Hematopoietic multipotent progenitor cell treated with erythropoietin and hydrocortisone succinate and interleukin-3 and kit ligand, for 6 days (in vitro differentiated cells): Measurements from ENCODE around the gene ABCC1.
"Not testable (repeated sequence)": the region's sequence is repeated elsewhere in the genome, so short reads cannot be mapped to it uniquely, and the experiment has no call there.

Experiments
- DNase-seq: peaks from one replicate; pipeline ENCODE4 v3.0.0-alpha.2; 2015

The ABCC1 gene

DNA sequence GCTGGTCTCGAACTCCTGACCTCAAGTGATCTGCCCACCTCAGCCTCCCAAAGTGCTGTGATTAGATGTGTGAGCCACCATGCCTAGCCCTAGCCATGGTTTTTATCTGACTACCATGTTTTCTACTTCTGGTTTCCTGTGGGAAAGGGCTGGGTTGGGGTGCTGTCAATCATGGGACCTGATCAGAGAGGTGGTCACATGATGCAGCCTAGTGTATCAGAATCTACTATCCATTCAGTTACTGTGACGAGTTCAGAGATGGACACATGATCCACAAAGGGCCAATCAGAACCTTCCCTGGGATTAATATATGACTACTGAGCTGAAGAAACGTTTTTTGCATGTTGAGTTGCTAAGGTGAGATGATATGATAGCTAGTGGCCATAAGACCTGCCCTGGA is 214.8 kb downstream of the ABCC1 start:
- peak; percentile 39 for DNase-seq

DNA sequence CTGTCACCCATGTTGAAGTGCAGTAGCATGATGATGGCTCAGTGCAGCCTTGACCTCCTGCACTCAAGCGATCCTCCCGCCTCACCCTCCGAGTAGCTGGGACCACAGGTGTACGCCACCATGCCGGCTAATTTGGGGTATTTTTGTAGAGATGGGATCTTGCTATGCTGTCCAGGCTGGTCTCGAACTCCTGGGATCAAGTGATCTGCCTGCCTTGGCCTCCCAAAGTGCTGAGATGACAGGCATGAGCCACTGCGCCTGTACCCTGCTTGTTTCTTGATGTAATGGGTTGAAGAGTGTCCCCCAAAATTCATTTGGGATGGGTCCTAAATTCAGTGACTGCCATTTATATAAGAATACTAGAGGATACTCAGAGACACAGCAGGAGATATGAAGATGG is 216.7 kb downstream of the ABCC1 start:
- no peak for DNase-seq

DNA sequence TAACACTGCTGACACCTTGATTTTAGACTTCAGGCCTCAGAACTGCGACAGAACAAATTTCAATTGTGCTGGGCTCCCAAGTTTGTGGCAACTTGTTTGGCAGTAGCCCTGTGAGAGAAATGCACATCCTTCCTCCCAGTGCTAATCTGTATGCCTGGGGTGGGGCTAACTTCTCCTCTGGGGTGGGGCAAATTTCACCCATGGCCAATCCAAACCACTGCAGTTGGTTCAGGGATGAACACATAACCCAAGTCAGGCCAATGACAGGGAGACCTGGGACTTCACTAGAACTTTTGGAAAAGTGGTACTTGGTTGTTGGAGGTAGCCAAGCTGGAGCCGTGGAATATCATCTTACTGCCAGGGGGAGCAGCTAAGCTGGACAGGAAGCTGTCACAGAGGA is 217.5 kb downstream of the ABCC1 start:
- peak; percentile 41 for DNase-seq

DNA sequence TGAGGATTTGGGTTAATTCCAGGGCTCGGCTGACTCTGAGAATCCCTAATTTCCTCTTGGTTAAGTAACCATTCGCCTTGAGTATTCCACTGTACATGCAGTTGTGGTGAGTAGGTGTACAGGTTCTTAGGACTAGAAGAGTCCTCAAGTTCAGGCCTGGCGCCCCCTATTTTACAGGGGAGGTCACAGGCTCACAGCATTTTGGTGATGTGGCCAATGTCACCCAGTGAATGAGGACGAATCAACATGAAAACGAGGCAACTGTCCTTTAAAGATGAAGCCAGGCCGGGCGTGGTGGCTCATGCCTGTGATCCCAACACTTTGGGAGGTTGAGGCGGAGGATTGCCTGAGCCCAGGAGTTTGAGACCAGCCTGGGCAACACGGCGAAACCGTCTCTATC is 218.5 kb downstream of the ABCC1 start:
- no peak for DNase-seq

DNA sequence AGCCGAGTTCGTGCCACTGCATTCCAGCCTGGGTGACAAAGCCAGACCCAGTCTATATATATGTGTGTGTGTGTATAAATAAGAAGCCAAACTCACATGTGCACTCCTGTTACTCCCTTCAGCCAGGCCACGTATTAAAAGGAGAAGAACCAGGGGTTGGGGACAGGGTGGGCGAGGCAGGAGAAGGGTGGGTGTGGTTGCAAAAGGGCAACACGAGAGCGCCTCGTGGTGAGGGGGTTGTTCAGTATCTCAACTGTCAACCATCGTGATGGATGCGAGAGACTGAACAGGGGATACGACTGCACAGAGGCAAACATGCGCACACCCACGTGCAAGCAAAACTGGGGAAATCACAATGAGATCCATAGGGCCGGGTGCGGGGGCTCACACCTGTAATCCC is 219.0 kb downstream of the ABCC1 start:
- DNase-seq: peak; percentile 60

DNA sequence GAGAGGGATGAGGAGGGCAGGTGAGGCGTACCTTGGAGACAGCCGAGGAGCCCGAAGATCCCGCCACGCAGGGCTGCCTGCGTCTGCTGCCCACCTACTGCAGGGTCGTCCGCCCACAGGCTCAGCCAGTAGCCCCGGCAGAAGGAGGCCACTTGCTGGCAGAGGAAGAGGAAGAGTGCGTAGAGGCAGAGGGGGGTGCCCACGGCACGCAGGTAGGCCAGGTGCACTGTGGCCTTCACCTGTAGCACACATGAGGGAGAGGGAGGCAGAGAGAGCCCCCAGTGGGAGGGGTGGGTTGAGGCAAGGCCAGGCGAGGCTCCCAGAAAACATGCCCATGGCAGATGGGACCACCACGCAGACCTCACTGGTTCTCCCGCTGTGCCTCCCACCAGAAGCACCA is 220.2 kb downstream of the ABCC1 start:
- no peak for DNase-seq

DNA sequence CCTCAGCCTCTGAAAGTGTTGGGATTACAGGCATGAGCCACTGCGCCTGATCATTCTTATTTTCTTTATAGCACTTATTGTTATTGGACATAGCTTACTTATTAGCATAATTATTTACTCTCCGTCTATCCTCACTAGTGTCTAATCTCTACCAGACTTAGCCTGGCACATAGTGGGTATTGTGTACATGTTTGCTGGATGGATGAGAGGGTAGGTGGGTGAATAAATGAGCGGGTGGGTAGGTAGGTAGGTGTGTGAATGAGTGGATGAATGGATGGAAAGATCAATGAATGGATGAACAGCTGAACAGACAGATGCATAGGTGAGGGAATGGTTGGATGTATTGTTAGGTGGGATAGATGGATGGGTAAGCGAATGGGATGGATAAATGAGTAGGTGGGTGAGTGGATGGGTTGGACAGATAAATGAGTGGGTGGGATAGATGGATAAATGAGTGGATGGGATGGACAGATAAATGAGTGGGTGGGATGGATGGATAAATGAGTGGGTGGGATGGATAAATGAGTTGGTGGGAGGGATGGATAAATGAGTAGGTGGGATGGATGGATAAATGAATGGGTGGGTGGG is 222.0 kb downstream of the ABCC1 start:
- DNase-seq: no peak

DNA sequence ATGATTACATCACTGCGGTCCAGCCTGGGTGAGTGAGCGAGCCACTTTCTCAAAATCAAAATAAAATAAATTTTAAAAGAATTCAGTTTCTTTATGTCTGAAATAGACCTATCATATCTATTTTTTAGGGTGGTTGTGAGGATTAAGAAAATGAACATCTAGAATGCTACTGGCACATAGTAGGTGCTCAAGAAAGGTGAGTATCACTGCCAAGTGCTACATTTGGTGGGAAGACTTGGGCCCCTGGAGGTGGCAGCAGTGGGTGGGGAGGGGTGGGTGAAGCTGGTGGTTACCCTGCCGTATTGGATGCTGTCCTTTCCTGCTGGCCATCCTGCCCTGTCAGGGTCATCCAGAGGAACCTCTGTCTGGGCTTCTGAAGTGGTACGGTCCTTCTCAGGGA is 223.6 kb downstream of the ABCC1 start:
- no peak for DNase-seq

DNA sequence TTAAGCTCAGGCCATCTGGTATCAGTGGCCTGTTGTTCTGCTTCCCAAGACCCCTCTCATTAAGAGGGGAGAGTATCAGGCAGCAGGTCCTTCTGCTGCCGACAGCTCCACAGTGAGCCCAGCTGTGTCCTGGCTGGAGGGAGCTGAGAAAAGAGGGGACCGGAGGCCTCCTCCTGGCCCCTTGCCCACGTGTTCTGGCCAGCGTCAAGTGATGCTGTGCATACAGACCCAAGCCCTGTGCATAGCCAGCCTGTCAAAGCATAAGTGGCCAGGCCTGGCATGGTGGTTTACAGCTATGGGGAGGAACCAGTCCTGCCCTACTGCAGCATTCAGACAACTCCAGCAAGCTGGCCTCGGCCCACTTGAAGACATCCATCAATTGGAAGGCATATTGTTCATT is 225.9 kb downstream of the ABCC1 start:
- no peak for DNase-seq

DNA sequence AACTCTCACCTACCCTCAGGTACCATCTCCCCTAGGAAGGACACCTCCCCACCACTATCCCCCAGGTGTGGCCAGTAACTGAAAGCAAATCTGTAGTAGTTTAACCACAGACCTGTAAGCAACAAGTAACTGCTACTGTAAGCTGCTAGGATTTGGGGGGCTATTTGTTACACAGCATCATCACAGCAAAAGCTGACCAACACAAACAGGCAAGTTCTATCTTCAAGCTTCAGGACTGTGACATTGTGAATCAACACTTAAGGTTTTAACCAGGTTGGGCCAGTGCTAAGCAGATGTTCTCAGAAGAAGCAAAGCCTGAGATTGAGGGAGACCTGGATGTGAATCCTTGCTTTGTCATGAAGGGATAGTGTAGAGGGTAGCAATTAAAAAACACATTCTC is 226.9 kb downstream of the ABCC1 start:
- no peak for DNase-seq

DNA sequence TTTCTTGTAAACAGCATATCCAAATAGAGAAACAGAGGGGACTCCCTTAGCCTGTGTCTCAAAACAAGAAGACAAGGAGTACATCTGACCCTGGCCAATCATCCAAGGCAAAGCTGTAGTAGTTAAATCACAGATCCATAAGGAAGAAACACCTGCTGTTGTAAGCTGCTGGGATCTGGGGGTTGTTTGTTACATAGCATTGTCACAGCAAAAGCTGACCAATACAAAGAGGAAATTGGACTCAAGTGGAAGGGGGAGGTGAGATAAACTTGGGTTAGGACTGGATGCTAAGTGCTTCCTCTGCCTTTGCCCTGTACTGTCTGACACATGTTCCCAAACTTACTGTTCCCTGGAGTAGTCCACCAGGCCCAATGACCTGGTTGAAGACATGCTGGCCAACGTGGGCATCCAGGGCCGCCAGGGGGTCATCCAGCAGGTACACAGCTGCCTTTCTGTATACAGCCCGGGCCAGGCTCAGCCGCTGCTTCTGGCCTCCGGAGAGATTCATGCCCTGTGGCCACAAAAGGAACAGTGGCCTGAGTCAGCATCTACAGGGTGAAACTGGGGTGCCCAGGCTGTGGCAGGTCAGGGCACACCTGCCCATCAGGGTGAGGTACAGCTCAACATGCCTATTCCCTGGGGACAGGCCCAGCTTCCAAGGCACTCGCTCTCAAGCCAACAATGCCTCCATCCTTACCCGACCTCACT is 229.2 kb downstream of the ABCC1 start:
- no peak for DNase-seq

DNA sequence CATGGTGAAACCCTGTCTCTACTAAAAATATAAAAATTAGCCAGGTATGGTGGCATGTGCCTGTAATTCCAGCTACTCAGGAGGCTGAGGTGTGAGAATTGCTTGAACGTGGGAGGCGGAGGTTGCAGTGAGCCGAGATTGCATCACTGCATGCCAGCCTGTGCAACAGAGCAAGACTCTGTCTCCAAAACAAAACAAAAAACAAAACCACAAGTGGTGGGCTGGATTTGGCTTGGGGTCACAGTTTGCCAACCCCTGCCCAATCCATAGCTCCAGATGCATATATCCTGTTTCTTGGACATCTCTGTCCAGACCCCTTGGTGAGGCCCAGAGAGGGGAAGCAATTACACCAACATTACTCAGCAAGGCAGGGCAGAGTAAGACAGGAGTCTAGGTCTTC is 232.3 kb downstream of the ABCC1 start:
- DNase-seq: not testable (repeated sequence)

DNA sequence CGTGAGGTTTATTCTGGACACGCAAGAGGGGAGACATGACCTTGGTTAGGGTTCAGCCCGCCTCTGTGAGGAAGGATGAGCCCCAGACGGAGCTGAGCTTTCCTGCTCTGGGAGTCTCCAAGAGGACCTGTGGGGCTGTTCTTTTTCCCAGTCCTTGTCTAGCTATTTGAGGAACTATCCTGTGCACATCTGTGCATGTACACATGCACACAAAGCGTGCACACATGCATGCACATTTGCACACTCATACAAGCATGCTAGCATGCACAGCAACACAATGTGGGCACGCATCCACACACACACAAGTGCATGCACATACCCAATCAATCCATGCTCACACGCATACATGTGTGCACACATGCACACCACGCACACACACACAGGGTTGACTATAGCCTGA is 233.5 kb downstream of the ABCC1 start:
- no peak for DNase-seq

DNA sequence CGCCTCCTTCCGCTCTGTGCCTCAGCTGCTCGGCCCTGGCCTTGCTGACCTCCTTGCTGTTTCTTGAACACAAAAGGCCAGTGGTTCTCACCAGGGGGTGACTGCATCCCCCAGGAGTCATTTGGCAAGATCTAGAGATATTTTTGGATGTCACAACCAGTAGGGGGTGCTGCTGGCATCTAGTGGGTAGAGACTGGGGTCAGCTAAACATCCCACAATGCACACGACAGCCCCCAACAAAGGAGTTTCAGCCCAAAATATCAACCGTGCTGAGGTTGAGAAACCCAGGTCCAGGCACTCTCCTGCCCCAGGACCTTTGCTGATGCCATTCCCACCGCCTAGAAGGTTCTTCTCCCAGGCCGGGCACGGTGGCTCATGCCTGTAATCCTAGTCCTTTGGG is 234.1 kb downstream of the ABCC1 start:
- peak; percentile 31 for DNase-seq

DNA sequence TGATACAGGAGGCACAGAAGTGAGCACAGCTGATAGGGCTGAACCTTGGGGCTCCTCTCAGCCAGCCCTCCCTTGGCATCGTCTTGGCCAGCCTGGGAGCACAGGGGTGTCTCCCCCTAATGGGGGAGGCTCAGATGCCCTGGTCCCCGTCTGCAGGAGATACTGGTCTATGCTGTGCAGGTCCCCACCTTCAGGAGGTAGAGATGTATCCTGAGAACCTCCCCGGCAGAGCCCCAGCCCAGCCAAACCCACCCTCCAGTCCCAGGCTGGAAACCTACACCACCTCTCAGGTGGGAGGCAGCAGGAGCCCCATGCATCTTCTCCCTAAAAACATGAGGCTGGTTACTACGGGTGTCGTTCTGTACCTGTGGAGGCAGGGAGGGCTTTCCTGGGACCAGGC is 235.2 kb downstream of the ABCC1 start:
- no peak for DNase-seq

DNA sequence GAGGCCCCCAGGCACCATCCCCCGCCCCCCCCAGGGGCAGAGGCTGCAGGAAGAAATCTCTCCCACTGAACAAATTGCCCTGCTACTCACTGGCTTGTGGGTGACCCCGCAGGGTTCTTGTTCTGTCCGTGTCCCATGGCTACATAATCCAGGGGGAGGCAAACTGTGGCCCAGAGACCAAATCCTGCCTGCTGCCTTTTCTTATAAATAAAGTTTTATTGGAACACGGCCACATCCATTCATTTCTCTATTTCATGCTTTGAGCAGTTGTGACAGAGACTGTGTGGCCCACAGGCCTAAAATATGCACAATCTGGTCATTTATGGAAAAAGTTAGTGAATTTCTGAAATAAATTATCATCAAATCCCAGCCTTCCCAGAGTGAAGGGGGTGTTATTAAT is 235.7 kb downstream of the ABCC1 start:
- DNase-seq: no peak

DNA sequence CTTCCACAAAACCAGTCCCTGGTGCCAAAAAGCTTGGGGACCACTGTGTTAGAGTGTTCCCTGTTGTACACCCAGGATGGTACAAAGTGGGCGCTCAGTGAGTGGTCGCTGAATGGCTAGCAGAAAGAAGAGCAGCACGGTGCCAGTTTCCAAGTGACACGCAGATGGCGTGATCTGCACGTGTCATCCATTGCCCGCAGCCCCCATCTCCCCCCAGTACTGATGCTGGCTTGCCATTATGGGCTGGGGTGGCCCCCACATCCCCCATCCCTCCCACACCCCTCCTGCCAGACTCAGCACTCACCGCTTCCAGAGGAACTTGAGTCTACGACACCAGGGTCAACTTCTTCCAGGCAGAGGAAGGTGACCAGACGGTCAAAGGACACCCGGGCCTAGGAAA is 237.4 kb downstream of the ABCC1 start:
- DNase-seq: no peak

DNA sequence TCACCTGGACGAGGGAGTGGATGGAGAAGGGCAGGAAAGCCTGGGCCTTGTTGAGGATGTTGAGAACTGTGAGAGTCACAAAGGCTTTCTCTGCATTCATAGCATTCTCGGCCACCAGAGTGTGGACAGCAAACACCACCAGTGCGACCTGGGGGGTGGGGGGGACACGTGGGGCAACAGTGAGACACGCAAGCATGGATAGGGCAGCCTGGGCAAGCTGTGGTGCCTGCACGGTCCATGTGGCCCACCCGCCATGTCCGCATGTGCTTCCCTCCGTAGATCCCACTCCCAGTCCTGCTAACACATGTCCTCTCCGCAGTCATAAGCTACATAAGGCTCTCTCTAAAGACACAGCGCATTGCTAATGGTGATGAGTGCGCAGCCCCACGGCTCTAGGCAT is 239.4 kb downstream of the ABCC1 start:
- no peak for DNase-seq

DNA sequence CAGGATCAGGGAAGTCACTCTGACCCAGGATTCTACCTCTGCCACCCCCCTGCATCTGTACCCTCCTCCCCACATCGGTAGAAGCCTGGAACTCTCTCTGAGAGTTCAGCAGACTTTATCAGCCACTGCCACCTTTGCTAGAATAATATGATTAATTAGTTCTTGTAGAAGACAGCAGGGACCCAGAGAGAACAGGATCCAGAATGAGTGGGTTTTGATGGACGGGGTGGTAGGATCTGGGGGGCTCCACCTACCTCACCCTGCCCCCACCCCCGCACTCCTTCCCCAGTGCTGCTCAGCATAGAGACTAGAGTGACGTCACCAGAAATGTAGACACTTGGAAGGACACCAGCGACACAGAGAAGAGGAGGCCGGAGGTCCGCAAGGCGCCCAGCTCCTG is 240.4 kb downstream of the ABCC1 start:
- DNase-seq: peak; percentile 70

DNA sequence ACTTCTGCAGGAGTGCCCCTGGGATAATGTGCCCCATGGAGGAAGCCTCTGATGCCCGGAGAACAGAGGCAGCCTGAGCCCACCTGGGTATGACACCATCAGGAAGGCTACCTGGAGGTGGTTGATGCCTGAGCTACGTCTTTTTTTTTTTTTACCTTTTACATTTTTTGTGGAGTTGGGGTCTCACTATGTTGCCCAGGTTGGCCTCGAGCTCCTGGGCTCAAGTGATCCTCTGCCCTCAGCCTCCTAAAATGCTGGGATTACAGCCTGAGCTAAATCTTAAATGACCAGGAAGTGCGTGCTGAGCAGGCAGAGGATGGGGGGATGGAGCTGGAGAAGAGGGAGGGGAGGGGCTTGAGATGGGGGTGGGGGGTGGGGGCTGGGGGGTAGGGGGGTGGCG is 241.1 kb downstream of the ABCC1 start:
- no peak for DNase-seq

DNA sequence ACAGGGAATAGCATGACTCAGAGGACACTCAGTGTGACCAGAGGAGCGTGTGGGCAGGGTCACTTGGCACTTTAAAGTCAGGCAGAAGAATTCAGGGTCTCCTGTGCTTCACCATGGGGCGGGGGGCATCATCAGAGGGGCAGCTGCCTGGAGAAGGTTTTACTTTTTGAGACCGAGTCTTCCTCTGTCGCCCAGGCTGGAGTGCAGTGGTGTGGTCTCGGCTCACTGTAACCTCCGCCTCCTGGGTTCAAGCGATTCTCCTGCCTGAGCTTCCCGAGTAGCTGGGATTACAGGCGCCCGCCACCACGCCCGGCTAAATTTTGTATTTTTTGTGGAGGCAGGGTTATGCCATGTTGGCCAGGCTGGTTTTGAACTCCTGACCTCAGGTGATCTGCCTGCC is 241.6 kb downstream of the ABCC1 start:
- DNase-seq: not testable (repeated sequence)

DNA sequence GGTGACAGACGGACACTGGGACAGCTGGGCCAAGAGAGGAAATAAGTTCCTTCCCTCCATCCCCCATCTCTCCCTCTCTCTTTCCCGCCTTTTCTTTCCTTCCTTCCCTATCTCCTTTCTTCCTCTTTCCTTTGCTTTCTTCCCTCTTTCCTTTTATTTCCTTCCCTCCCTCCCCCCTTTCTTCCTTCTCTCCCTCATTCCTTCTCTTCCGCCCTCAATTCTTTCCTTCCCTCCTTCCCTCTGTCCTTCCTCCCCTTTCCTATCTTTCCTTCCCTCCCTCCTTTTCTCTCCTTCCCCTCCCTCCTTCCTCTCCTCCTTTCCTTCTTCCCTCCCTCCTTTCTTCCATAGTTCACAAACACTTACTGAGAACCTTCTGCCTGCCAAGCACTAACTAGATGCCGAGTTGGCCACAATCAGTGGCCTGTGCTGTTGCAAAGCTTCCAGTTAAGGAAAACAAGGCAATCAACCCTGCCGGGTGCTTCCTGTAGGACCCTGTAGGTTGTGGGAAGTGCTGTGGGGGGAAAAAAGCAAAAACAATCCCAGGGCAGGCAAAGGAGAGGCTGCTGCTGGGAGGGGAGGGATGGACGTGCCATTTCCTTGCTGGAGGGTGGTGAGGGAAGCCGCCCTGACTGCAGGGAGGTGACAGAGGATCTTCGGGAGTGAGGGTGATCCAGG is 242.2 kb downstream of the ABCC1 start:
- DNase-seq: no peak
